Astrocyte (in vitro differentiated cells and primary cell): ENCODE results near the gene PDXK. TPM values are rescaled to one million over a fixed set of nuclear protein-coding genes. Genes with fewer than 3 reads are reported as not detected.

Experiments used
- DNase-seq: peaks from one replicate; pipeline ENCODE4 v3.0.0-alpha.2; 2010; ENCODE audit warnings: low read depth
- FAIRE-seq: peaks from 2 replicates; lab custom pipeline; 2011; peaks lifted over from hg19 to GRCh38; lab: Jason Lieb, UNC
- H2AFZ ChIP-seq: 2 replicates; pipeline ENCODE4 v1.6.0; 2012; ENCODE audit warnings: low read depth, low read length, inconsistent platforms
- H3K27ac ChIP-seq: 2 replicates; pipeline ENCODE4 v1.5.1; 2011; ENCODE audit warnings: low read depth, low read length, inconsistent platforms
- H3K27me3 ChIP-seq: 2 replicates; pipeline ENCODE4 v1.6.0; 2011; ENCODE audit warnings: low read length, inconsistent platforms; ENCODE audit not compliant: insufficient read depth
- H3K36me3 ChIP-seq: 2 replicates; pipeline ENCODE4 v1.5.1; 2011; ENCODE audit warnings: low read length, inconsistent platforms; ENCODE audit not compliant: insufficient read depth
- H3K4me1 ChIP-seq: 2 replicates; pipeline ENCODE4 v1.5.1; 2011; ENCODE audit warnings: low read length, inconsistent platforms; ENCODE audit not compliant: insufficient read depth
- H3K4me2 ChIP-seq: 2 replicates; pipeline ENCODE4 v1.6.0; 2012; ENCODE audit warnings: low read length, inconsistent platforms
- H3K4me3 ChIP-seq: 2 replicates; pipeline ENCODE4 v1.5.1; 2011; ENCODE audit warnings: low read depth, mild to moderate bottlenecking, low read length, inconsistent platforms; ENCODE audit not compliant: insufficient read depth
- H3K79me2 ChIP-seq: 2 replicates; pipeline ENCODE4 v1.6.0; 2012; ENCODE audit warnings: mild to moderate bottlenecking, low read length, inconsistent platforms; ENCODE audit not compliant: insufficient read depth
- H3K9ac ChIP-seq: 2 replicates; pipeline ENCODE4 v1.6.0; 2012; ENCODE audit warnings: mild to moderate bottlenecking, low read length, inconsistent platforms
- H3K9me3 ChIP-seq: 2 replicates; pipeline ENCODE4 v1.5.1; 2012; ENCODE audit warnings: low read depth, mild to moderate bottlenecking, low read length, inconsistent platforms; ENCODE audit not compliant: insufficient read depth
- H4K20me1 ChIP-seq: 2 replicates; pipeline ENCODE4 v1.6.0; 2012; ENCODE audit warnings: low read length, inconsistent platforms; ENCODE audit not compliant: insufficient read depth
- H3K27ac Mint-ChIP-seq: one replicate; pipeline ENCODE4 v1.8.0; 2021; ENCODE audit warnings: mild to moderate bottlenecking, mixed read lengths; ENCODE audit not compliant: unreplicated experiment
- H3K27me3 Mint-ChIP-seq: one replicate; pipeline ENCODE4 v1.8.0; 2021; ENCODE audit warnings: low read depth, mixed read lengths; ENCODE audit not compliant: unreplicated experiment
- H3K36me3 Mint-ChIP-seq: one replicate; pipeline ENCODE4 v1.8.0; 2021; ENCODE audit warnings: low read depth, mixed read lengths; ENCODE audit not compliant: unreplicated experiment
- H3K4me1 Mint-ChIP-seq: one replicate; pipeline ENCODE4 v1.8.0; 2021; ENCODE audit warnings: low read depth, mixed read lengths; ENCODE audit not compliant: unreplicated experiment
- H3K4me3 Mint-ChIP-seq: one replicate; pipeline ENCODE4 v1.8.0; 2021; ENCODE audit warnings: mild to moderate bottlenecking, moderate library complexity, mixed read lengths; ENCODE audit not compliant: unreplicated experiment
- H3K9me3 Mint-ChIP-seq: one replicate; pipeline ENCODE4 v1.8.0; 2021; ENCODE audit warnings: mild to moderate bottlenecking, mixed read lengths; ENCODE audit not compliant: unreplicated experiment
- CTCF ChIP-seq: IDR thresholded peaks from 2 replicates; pipeline ENCODE4 v1.5.1; 2011; ENCODE audit warnings: low read depth, mild to moderate bottlenecking, inconsistent platforms, low read length, moderate library complexity; ENCODE audit not compliant: insufficient read depth
- EZH2 ChIP-seq: IDR thresholded peaks from 2 replicates; pipeline ENCODE4 v1.6.1; 2012; ENCODE audit warnings: mild to moderate bottlenecking, low read length, inconsistent platforms; ENCODE audit not compliant: insufficient read depth
- total RNA-seq: library from RNA; stranded (reverse); gene quantifications from 2 replicates; pipeline ENCODE4 v1.2.1, GENCODE V29; 2021

PDXK gene
- total RNA-seq, 1 donor from 2014 or later: 180 TPM

GRCh38 chr21:43771698-43772424 is 52.9 kb downstream of the PDXK start:
- FAIRE-seq (no peak), DNase-seq (no peak)
- Histone ChIP-seq H3K4me2 (no peak overlapping the region), H3K4me3 (no peak overlapping the region), H3K36me3 (no peaks in the 10 kb centered on the region), H3K9me3 (no peaks in the 10 kb centered on the region), H3K4me1 (peaks cover 18% of the 10 kb centered on the region), H3K79me2 (peaks cover 16% of the 10 kb centered on the region), H3K27ac (no peak overlapping the region), H2AFZ (no peak overlapping the region), H4K20me1 (peaks cover 19% of the 10 kb centered on the region), H3K27me3 (no peaks in the 10 kb centered on the region), H3K9ac (no peak overlapping the region)
- Mint-ChIP-seq H3K27ac (no peak overlapping the region), H3K27me3 (no peaks in the 10 kb centered on the region), H3K4me3 (no peak overlapping the region), H3K36me3 (peaks cover 8% of the 10 kb centered on the region), H3K9me3 (peaks cover 2% of the 10 kb centered on the region), H3K4me1 (peaks cover 24% of the 10 kb centered on the region)
- TF ChIP-seq CTCF: no peak
- no peak for TF ChIP-seq EZH2

- no peak for TF ChIP-seq EZH2
- TF ChIP-seq CTCF: no peak
These were observed 53.5 kb downstream of the PDXK start for GRCh38 chr21:43772425-43772821.

GRCh38 chr21:43774163-43774562 is 55.2 kb downstream of the PDXK start:
- no peak for TF ChIP-seq EZH2
- no peak for TF ChIP-seq CTCF
- no peaks in the 10 kb centered on the region for H3K36me3 ChIP-seq
- no peak for FAIRE-seq
- Mint-ChIP-seq H3K9me3 (peaks cover 2% of the 10 kb centered on the region), H3K27ac (no peak overlapping the region), H3K4me1 (peaks cover 5% of the 10 kb centered on the region), H3K4me3 (peak overlapping the region; percentile 42), H3K27me3 (no peaks in the 10 kb centered on the region), H3K36me3 (peaks cover 10% of the 10 kb centered on the region)
- no peak for DNase-seq
- H3K9me3 ChIP-seq: no peaks in the 10 kb centered on the region
- H3K27me3 ChIP-seq: no peaks in the 10 kb centered on the region
- peaks cover 19% of the 10 kb centered on the region for H4K20me1 ChIP-seq
- peaks cover 16% of the 10 kb centered on the region for H3K79me2 ChIP-seq
- H3K4me1 ChIP-seq: peaks cover 12% of the 10 kb centered on the region
- H3K27ac ChIP-seq: no peak overlapping the region
- no peak overlapping the region for H3K9ac ChIP-seq
- H3K4me2 ChIP-seq: no peak overlapping the region
- no peak overlapping the region for H3K4me3 ChIP-seq
- H2AFZ ChIP-seq: no peak overlapping the region

More at GRCh38 chr21:43772425-43772821, 53.5 kb downstream of the PDXK start:
- Mint-ChIP-seq H3K27me3 (no peaks in the 10 kb centered on the region), H3K9me3 (peaks cover 2% of the 10 kb centered on the region), H3K27ac (no peak overlapping the region), H3K4me3 (no peak overlapping the region), H3K36me3 (peaks cover 8% of the 10 kb centered on the region), H3K4me1 (peaks cover 20% of the 10 kb centered on the region)
- H3K27me3 ChIP-seq: no peaks in the 10 kb centered on the region
- H3K9me3 ChIP-seq: no peaks in the 10 kb centered on the region
- no peak for FAIRE-seq
- H2AFZ ChIP-seq: no peak overlapping the region
- H3K27ac ChIP-seq: no peak overlapping the region
- peaks cover 18% of the 10 kb centered on the region for H3K4me1 ChIP-seq
- no peaks in the 10 kb centered on the region for H3K36me3 ChIP-seq
- no peak for DNase-seq
- H3K9ac ChIP-seq: no peak overlapping the region
- no peak overlapping the region for H3K4me3 ChIP-seq
- peaks cover 19% of the 10 kb centered on the region for H4K20me1 ChIP-seq
- H3K4me2 ChIP-seq: no peak overlapping the region
- H3K79me2 ChIP-seq: peaks cover 16% of the 10 kb centered on the region
